Endothelial cell of umbilical vein (primary cell): ENCODE measurements around the gene KRTCAP2. TPM values are rescaled to one million over a fixed set of nuclear protein-coding genes. Genes with fewer than 3 reads are reported as not detected.

Source experiments
- BruUV-seq: library from RNA; stranded (reverse); fragments of 400-500 nt; replicated peaks from 2 replicates; lab custom pipeline; 2021; lab: Mats Ljungman, UMichigan
- CTCF ChIA-PET: fragments of 300-600, 350-600 bp; sonication (Branson Sonifier 250); formaldehyde crosslinking; loops from one replicate; lab custom pipeline; 2021; ENCODE audit warnings: antibody characterized with exemption, inconsistent platforms; lab: Charles Lee
- POLR2A ChIA-PET: fragments of 300-600, 350-600 bp; sonication (Branson Sonifier 250); formaldehyde crosslinking; loops from one replicate; lab custom pipeline; 2021; ENCODE audit warnings: antibody characterized with exemption, inconsistent platforms; lab: Charles Lee
- DNase-seq: peaks from one replicate; pipeline ENCODE4 v3.0.0-alpha.2; 2011; ENCODE audit warnings: low read depth, low spot score
- FAIRE-seq: peaks from 2 replicates; lab custom pipeline; 2011; peaks lifted over from hg19 to GRCh38; lab: Jason Lieb, UNC
- H2AFZ ChIP-seq: 2 replicates; pipeline ENCODE4 v1.6.0; 2012; ENCODE audit warnings: low read depth, low read length, control low read depth, inconsistent platforms
- H3K27ac ChIP-seq: 2 replicates; pipeline ENCODE4 v1.5.1; 2011; ENCODE audit warnings: low read depth, mild to moderate bottlenecking, control low read depth, low read length, moderate library complexity; ENCODE audit not compliant: insufficient read depth
- H3K27me3 ChIP-seq, 2 experiments: 2 replicates each; pipeline versions ENCODE4 v1.6.0 to v1.6.1; 2011; ENCODE audit warnings: low read length in 2 of 2, mixed read lengths in 1 of 2; ENCODE audit not compliant: control insufficient read depth in 2 of 2, insufficient read depth in 2 of 2
- H3K36me3 ChIP-seq, 2 experiments: 2 replicates in 1 of 2; 3 replicates in 1 of 2; pipeline ENCODE4 v1.5.1; 2011; ENCODE audit warnings: low read length in 2 of 2, mild to moderate bottlenecking in 1 of 2, moderate library complexity in 1 of 2; ENCODE audit not compliant: control insufficient read depth in 2 of 2, insufficient read depth in 2 of 2; ENCODE audit errors: extremely low read depth in 1 of 2
- H3K4me1 ChIP-seq: 3 replicates; pipeline ENCODE4 v1.5.1; 2011; ENCODE audit warnings: mild to moderate bottlenecking, low read length; ENCODE audit not compliant: control insufficient read depth, insufficient read depth; ENCODE audit errors: extremely low read depth
- H3K4me2 ChIP-seq: 2 replicates; pipeline ENCODE4 v1.6.1; 2011; ENCODE audit warnings: low read length, control low read depth, mixed read lengths; ENCODE audit not compliant: insufficient read depth
- H3K4me3 ChIP-seq, 3 experiments: fragments of 200-600 bp in 1 of 3; sonication (generic), shearing (Covaris generic) in 1 of 3; replicated peaks in 1 of 3; 2 replicates each; pipeline ENCODE4 v1.5.1; 2011 to 2016; ENCODE audit warnings: control low read depth in 3 of 3, low read length in 3 of 3, mild to moderate bottlenecking in 2 of 3, inconsistent platforms in 1 of 3, low read depth in 1 of 3, moderate library complexity in 1 of 3; ENCODE audit not compliant: insufficient read depth in 1 of 3
- H3K79me2 ChIP-seq: 2 replicates; pipeline ENCODE4 v1.6.0; 2012; ENCODE audit warnings: low read length, inconsistent platforms; ENCODE audit not compliant: control insufficient read depth, insufficient read depth
- H3K9ac ChIP-seq: replicated peaks from 2 replicates; pipeline ENCODE3; 2011; ENCODE audit warnings: low read length, control low read depth; ENCODE audit not compliant: insufficient read depth; ENCODE audit errors: extremely low read depth
- H3K9me1 ChIP-seq: replicated peaks from 3 replicates; pipeline ENCODE4 v1.6.0; 2011; ENCODE audit warnings: mild to moderate bottlenecking, low read length; ENCODE audit not compliant: control insufficient read depth, insufficient read depth; ENCODE audit errors: extremely low read depth
- H3K9me3 ChIP-seq: replicated peaks from 2 replicates; pipeline ENCODE4 v1.5.1; 2012; ENCODE audit warnings: low read length, inconsistent platforms; ENCODE audit not compliant: control insufficient read depth, insufficient read depth
- H4K20me1 ChIP-seq: replicated peaks from 2 replicates; pipeline ENCODE3; 2011; ENCODE audit warnings: mild to moderate bottlenecking, low read length; ENCODE audit not compliant: control insufficient read depth, insufficient read depth; ENCODE audit errors: extremely low read depth
- EZH2 ChIP-seq: IDR thresholded peaks from 2 replicates; pipeline ENCODE4 v1.6.1; 2012; ENCODE audit warnings: borderline replicate concordance, low read depth, mild to moderate bottlenecking, moderate library complexity, low read length, inconsistent platforms; ENCODE audit not compliant: severe bottlenecking
- FOS ChIP-seq: IDR thresholded peaks from 2 replicates; pipeline ENCODE4 v1.6.1; 2011; ENCODE audit warnings: mild to moderate bottlenecking, low read length, moderate library complexity, borderline replicate concordance; ENCODE audit not compliant: insufficient read depth
- GATA2 ChIP-seq: IDR thresholded peaks from 2 replicates; pipeline ENCODE4 v1.7.0; 2011; ENCODE audit warnings: low read depth, mild to moderate bottlenecking, moderate library complexity, mixed read lengths, low read length; ENCODE audit not compliant: insufficient read length, insufficient read depth
- JUN ChIP-seq: IDR thresholded peaks from 2 replicates; pipeline ENCODE4 v1.6.1; 2011; ENCODE audit warnings: borderline replicate concordance, low read depth; ENCODE audit not compliant: insufficient read length, insufficient read depth
- MAX ChIP-seq: IDR thresholded peaks from 2 replicates; pipeline ENCODE4 v1.6.1; 2011; ENCODE audit not compliant: insufficient read depth, insufficient read length
- MYC ChIP-seq: IDR thresholded peaks from one replicate; pipeline ENCODE4 v1.6.1; 2011; ENCODE audit warnings: mild to moderate bottlenecking, low read depth, low read length
- POLR2A ChIP-seq: IDR thresholded peaks from 2 replicates; pipeline ENCODE4 v1.6.1; 2012; ENCODE audit warnings: low read depth, mild to moderate bottlenecking, control low read depth, low read length
- POLR2AphosphoS5 ChIP-seq: IDR thresholded peaks from 2 replicates; pipeline ENCODE4 v1.6.1; 2012; ENCODE audit warnings: low read depth, mild to moderate bottlenecking, control low read depth, low read length, moderate library complexity; ENCODE audit not compliant: insufficient read depth
- dilution Hi-C: fragments of 300-500 bp; cut with MboI; formaldehyde crosslinking; loops from one replicate; pipeline ENCODE4 v1.15.0; 2019; ENCODE audit warnings: low sequenced_read_pairs; ENCODE audit not compliant: extremely low pct_ligation_motif_present
- intact Hi-C: fragments of 100-400 bp; cut with micrococcal nuclease; formaldehyde crosslinking; loops from one replicate; pipeline ENCODE4 v1.10.0; 2022
- polyA plus RNA-seq, 4 experiments: library from polyadenylated mRNA; depleted of rRNA in 3 of 4; stranded (reverse) in 3 of 4; unstranded in 1 of 4; fragments of >200 nt; gene quantifications; 2 replicates each; pipeline versions ENCODE4 v1.2.1 to v1.2.3, GENCODE V29; 2011 to 2012; ENCODE audit warnings: missing spikeins in 1 of 4
- total RNA-seq: library from RNA; stranded (reverse); gene quantifications from 2 replicates; pipeline ENCODE4 v1.2.3, GENCODE V29; 2021
- TF ChIP-seq, protein P1 (sequence below), 2 donors: IDR thresholded peaks; 1 replicate in 1 of 2; 2 replicates in 1 of 2; pipeline ENCODE4 v1.5.1; 2011; ENCODE audit warnings: low read length in 2 of 2, mild to moderate bottlenecking in 2 of 2, moderate library complexity in 2 of 2, control low read depth in 1 of 2, inconsistent platforms in 1 of 2, low read depth in 1 of 2; ENCODE audit not compliant: insufficient read depth in 1 of 2; ENCODE audit errors: extremely low read depth in 1 of 2

The KRTCAP2 gene
- total and polyA plus RNA-seq, 2 donors (not counting 3 experiments of a cell fraction or from before 2014, with no cell fraction given) = 207 to 362 TPM

GRCh38 chr1:155184835-155185782 is 12.0 kb upstream of the KRTCAP2 start:
- H3K4me1 ChIP-seq = no peaks in the 10 kb centered on the region
- no peaks in the 10 kb centered on the region for H3K27me3 ChIP-seq
- intact Hi-C loops (no loop called here), dilution Hi-C loops (no loop called here)
- H3K4me2 ChIP-seq = no peak overlapping the region
- no peak for DNase-seq
- H4K20me1 ChIP-seq = no peaks in the 10 kb centered on the region
- POLR2A ChIA-PET = no interaction called here
- no peak for FAIRE-seq
- BruUV-seq = no TSS peak
- H3K9me1 ChIP-seq = no peaks in the 10 kb centered on the region
- no peak overlapping the region for H3K4me3 ChIP-seq
- H3K27ac ChIP-seq = no peak overlapping the region
- no peak overlapping the region for H2AFZ ChIP-seq
- peaks cover 0 to 3% of the 10 kb centered on the region in 2 experiments for H3K36me3 ChIP-seq
- no peaks in the 10 kb centered on the region for H3K9me3 ChIP-seq
- CTCF ChIA-PET = interaction anchor here (0.8 to 3.3 kb wide), 4 partner anchors 9 to 12 kb away, joined by 3 to 35 read pairs (median 6); partner anchors contain the start of gene KRTCAP2
- no peaks in the 10 kb centered on the region for H3K79me2 ChIP-seq
- no peak for TF ChIP-seq POLR2AphosphoS5
- no peak for TF ChIP-seq FOS
- no peak for TF ChIP-seq MAX
- no peak for TF ChIP-seq JUN
- no peak for TF ChIP-seq EZH2
- TF ChIP-seq POLR2A = no peak
- TF ChIP-seq GATA2 = no peak
- no peak for TF ChIP-seq MYC
- TF ChIP-seq, protein P1, sequence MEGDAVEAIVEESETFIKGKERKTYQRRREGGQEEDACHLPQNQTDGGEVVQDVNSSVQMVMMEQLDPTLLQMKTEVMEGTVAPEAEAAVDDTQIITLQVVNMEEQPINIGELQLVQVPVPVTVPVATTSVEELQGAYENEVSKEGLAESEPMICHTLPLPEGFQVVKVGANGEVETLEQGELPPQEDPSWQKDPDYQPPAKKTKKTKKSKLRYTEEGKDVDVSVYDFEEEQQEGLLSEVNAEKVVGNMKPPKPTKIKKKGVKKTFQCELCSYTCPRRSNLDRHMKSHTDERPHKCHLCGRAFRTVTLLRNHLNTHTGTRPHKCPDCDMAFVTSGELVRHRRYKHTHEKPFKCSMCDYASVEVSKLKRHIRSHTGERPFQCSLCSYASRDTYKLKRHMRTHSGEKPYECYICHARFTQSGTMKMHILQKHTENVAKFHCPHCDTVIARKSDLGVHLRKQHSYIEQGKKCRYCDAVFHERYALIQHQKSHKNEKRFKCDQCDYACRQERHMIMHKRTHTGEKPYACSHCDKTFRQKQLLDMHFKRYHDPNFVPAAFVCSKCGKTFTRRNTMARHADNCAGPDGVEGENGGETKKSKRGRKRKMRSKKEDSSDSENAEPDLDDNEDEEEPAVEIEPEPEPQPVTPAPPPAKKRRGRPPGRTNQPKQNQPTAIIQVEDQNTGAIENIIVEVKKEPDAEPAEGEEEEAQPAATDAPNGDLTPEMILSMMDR (IDR thresholded peaks at IDR 0.05; ENCODE audit: extremely low read depth in 1 of 2, insufficient read depth in 1 of 2, low read depth in 1 of 2, low read length in 2 of 2) = no peak
- H3K9ac ChIP-seq = no peak overlapping the region
